Mesendoderm (in vitro differentiated cells): ENCODE data around the gene GDAP2.
"Not testable (repeated sequence)": the region's sequence is repeated elsewhere in the genome, so short reads cannot be mapped to it uniquely, and the experiment has no call there.

ENCODE experiments used
- DNase-seq: peaks from one replicate; pipeline ENCODE4 v3.0.0; 2013
- H2AK5ac ChIP-seq: 2 replicates; pipeline ENCODE4 v1.6.1; 2013; ENCODE audit warnings: low read length, inconsistent platforms
- H2BK120ac ChIP-seq: 2 replicates; pipeline ENCODE4 v1.6.1; 2013; ENCODE audit warnings: low read depth, mild to moderate bottlenecking, low read length, moderate library complexity, mixed read lengths
- H2BK15ac ChIP-seq: replicated peaks from 2 replicates; pipeline ENCODE4 v1.6.1; 2013; ENCODE audit warnings: low read depth, mild to moderate bottlenecking, moderate library complexity
- H2BK5ac ChIP-seq: 2 replicates; pipeline ENCODE4 v1.6.1; 2013; ENCODE audit warnings: low read length, inconsistent platforms
- H3K18ac ChIP-seq: 2 replicates; pipeline ENCODE4 v1.6.1; 2013; ENCODE audit warnings: mild to moderate bottlenecking, low read length, mixed read lengths
- H3K23ac ChIP-seq: one replicate; pipeline ENCODE4 v1.6.1; 2013; ENCODE audit warnings: low read length
- H3K27ac ChIP-seq: 2 replicates; pipeline ENCODE4 v1.5.1; 2013; ENCODE audit warnings: low read depth, mild to moderate bottlenecking, inconsistent platforms, low read length, moderate library complexity
- H3K27me3 ChIP-seq: 2 replicates; pipeline ENCODE4 v1.6.1; 2013; ENCODE audit warnings: low read length, control low read depth, mild to moderate bottlenecking, inconsistent platforms; ENCODE audit not compliant: insufficient read depth, poor library complexity
- H3K36me3 ChIP-seq: 2 replicates; pipeline ENCODE4 v1.6.1; 2013; ENCODE audit warnings: low read length, inconsistent platforms; ENCODE audit not compliant: control insufficient read depth, insufficient read depth
- H3K4ac ChIP-seq: one replicate; pipeline ENCODE4 v1.6.1; 2013; ENCODE audit warnings: low read depth, mild to moderate bottlenecking, low read length, moderate library complexity
- H3K4me1 ChIP-seq: 2 replicates; pipeline ENCODE4 v1.6.1; 2013; ENCODE audit warnings: low read depth, low read length, inconsistent platforms; ENCODE audit not compliant: control insufficient read depth
- H3K4me2 ChIP-seq: 2 replicates; pipeline ENCODE4 v1.6.1; 2013; ENCODE audit warnings: low read length
- H3K4me3 ChIP-seq: 2 replicates; pipeline ENCODE4 v1.5.1; 2013; ENCODE audit warnings: mild to moderate bottlenecking, low read length
- H3K56ac ChIP-seq: one replicate; pipeline ENCODE4 v1.6.1; 2013; ENCODE audit warnings: low read length
- H3K79me1 ChIP-seq: 2 replicates; pipeline ENCODE4 v1.6.1; 2013; ENCODE audit warnings: low read length, inconsistent platforms
- H3K79me2 ChIP-seq: 2 replicates; pipeline ENCODE4 v1.6.1; 2013; ENCODE audit warnings: mild to moderate bottlenecking, low read length; ENCODE audit not compliant: control insufficient read depth, insufficient read depth
- H3K9ac ChIP-seq: 2 replicates; pipeline ENCODE4 v1.6.1; 2013; ENCODE audit warnings: low read length, inconsistent platforms
- H4K5ac ChIP-seq: one replicate; pipeline ENCODE4 v1.6.1; 2013; ENCODE audit warnings: low read length
- H4K8ac ChIP-seq: one replicate; pipeline ENCODE4 v1.6.1; 2013; ENCODE audit warnings: low read depth, mild to moderate bottlenecking, control low read depth, low read length, moderate library complexity
- WGBS: extraction: QIAGEN DNeasy Blood & Tissue Kit; methylation state at CpG from one replicate; pipeline ENCODE4 v1.1.7; 2013; ENCODE audit warnings: low lambda C conversion rate, missing lambda C conversion rate; ENCODE audit not compliant: insufficient coverage; ENCODE audit errors: extremely low coverage; 5-methylcytosine and 5-hydroxymethylcytosine counted together

The GDAP2 gene

GRCh38 chr1:117846674-117847425, 82.6 kb downstream of the GDAP2 start:
- peaks cover 3% of the 10 kb centered on the region for H3K4me1 ChIP-seq
- no peak overlapping the region for H3K9ac ChIP-seq
- H3K56ac ChIP-seq: no peak overlapping the region
- no peaks in the 10 kb centered on the region for H3K36me3 ChIP-seq
- H3K79me2 ChIP-seq: no peaks in the 10 kb centered on the region
- no peak overlapping the region for H3K4ac ChIP-seq
- H4K8ac ChIP-seq: no peak overlapping the region
- DNase-seq: no peak
- H3K23ac ChIP-seq: no peak overlapping the region
- H3K4me2 ChIP-seq: no peak overlapping the region
- H2BK5ac ChIP-seq: no peak overlapping the region
- no peak overlapping the region for H2BK15ac ChIP-seq
- no peaks in the 10 kb centered on the region for H3K79me1 ChIP-seq
- no peak overlapping the region for H2AK5ac ChIP-seq
- H3K18ac ChIP-seq: no peak overlapping the region
- H3K27me3 ChIP-seq: no peaks in the 10 kb centered on the region
- no CpG with 5 or more reads among the region's 7 CpGs for WGBS
- H3K4me3 ChIP-seq: no peak overlapping the region
- no peak overlapping the region for H4K5ac ChIP-seq
- H2BK120ac ChIP-seq: no peak overlapping the region
- no peak overlapping the region for H3K27ac ChIP-seq

- not testable (repeated sequence) for H3K27ac ChIP-seq, H3K4me3 ChIP-seq, H3K36me3 ChIP-seq, H3K4ac ChIP-seq, H4K5ac ChIP-seq, H3K56ac ChIP-seq, H2AK5ac ChIP-seq, H2BK15ac ChIP-seq, H3K4me1 ChIP-seq, H3K18ac ChIP-seq, H4K8ac ChIP-seq, H3K9ac ChIP-seq, H3K79me1 ChIP-seq, DNase-seq, H3K4me2 ChIP-seq, H2BK120ac ChIP-seq, H2BK5ac ChIP-seq, H3K27me3 ChIP-seq, H3K23ac ChIP-seq, H3K79me2 ChIP-seq
Measured at GRCh38 chr1:117844478-117844877, 84.9 kb downstream of the GDAP2 start.

- Histone ChIP-seq H3K4me1 (peaks cover 3% of the 10 kb centered on the region), H3K4me2 (no peak overlapping the region), H3K27me3 (no peaks in the 10 kb centered on the region), H2BK5ac (no peak overlapping the region), H3K56ac (no peak overlapping the region), H3K18ac (no peak overlapping the region), H3K79me1 (no peaks in the 10 kb centered on the region), H3K27ac (no peak overlapping the region), H4K5ac (no peak overlapping the region), H3K4ac (no peak overlapping the region), H3K36me3 (no peaks in the 10 kb centered on the region), H3K9ac (no peak overlapping the region), H2AK5ac (no peak overlapping the region), H4K8ac (no peak overlapping the region), H3K79me2 (no peaks in the 10 kb centered on the region), H3K23ac (no peak overlapping the region), H2BK120ac (no peak overlapping the region), H2BK15ac (no peak overlapping the region), H3K4me3 (no peak overlapping the region)
- no CpG with 5 or more reads among the region's 1 CpG for WGBS
- no peak for DNase-seq
Measured at GRCh38 chr1:117843791-117844190, 85.6 kb downstream of the GDAP2 start.

- Histone ChIP-seq H3K79me2 (no peaks in the 10 kb centered on the region), H2BK120ac (no peak overlapping the region), H3K56ac (no peak overlapping the region), H2BK15ac (no peak overlapping the region), H3K23ac (no peak overlapping the region), H2BK5ac (no peak overlapping the region), H3K4ac (no peak overlapping the region), H3K9ac (no peak overlapping the region), H3K4me3 (no peak overlapping the region), H3K4me1 (peaks cover 3% of the 10 kb centered on the region), H4K5ac (no peak overlapping the region), H4K8ac (no peak overlapping the region), H3K27ac (no peak overlapping the region), H3K79me1 (no peaks in the 10 kb centered on the region), H3K18ac (no peak overlapping the region), H3K27me3 (no peaks in the 10 kb centered on the region), H3K36me3 (no peaks in the 10 kb centered on the region), H3K4me2 (no peak overlapping the region), H2AK5ac (no peak overlapping the region)
- WGBS: no CpG with 5 or more reads among the region's 3 CpGs
- peak; percentile 83 for DNase-seq
Measured at GRCh38 chr1:117842408-117843170, 86.8 kb downstream of the GDAP2 start.

- H3K23ac ChIP-seq: no peak overlapping the region
- H3K4me1 ChIP-seq: peaks cover 3% of the 10 kb centered on the region
- H3K56ac ChIP-seq: no peak overlapping the region
- no peak overlapping the region for H3K9ac ChIP-seq
- no peak overlapping the region for H3K27ac ChIP-seq
- no peak overlapping the region for H4K8ac ChIP-seq
- no peaks in the 10 kb centered on the region for H3K79me1 ChIP-seq
- no peak overlapping the region for H2AK5ac ChIP-seq
- no peak overlapping the region for H3K4ac ChIP-seq
- H2BK15ac ChIP-seq: no peak overlapping the region
- no peak overlapping the region for H3K4me2 ChIP-seq
- H3K18ac ChIP-seq: no peak overlapping the region
- H3K27me3 ChIP-seq: no peaks in the 10 kb centered on the region
- no peak for DNase-seq
- H3K79me2 ChIP-seq: no peaks in the 10 kb centered on the region
- no peak overlapping the region for H3K4me3 ChIP-seq
- H2BK5ac ChIP-seq: no peak overlapping the region
- no CpG with 5 or more reads among the region's 3 CpGs for WGBS
- H3K36me3 ChIP-seq: no peaks in the 10 kb centered on the region
- H4K5ac ChIP-seq: no peak overlapping the region
- no peak overlapping the region for H2BK120ac ChIP-seq
Measured at GRCh38 chr1:117841117-117841650, 88.2 kb downstream of the GDAP2 start.
